ENCODE results near the gene ARPC2.
"Not testable (repeated sequence)": the region's sequence is repeated elsewhere in the genome, so short reads cannot be mapped to it uniquely, and the experiment has no call there.

The ARPC2 gene

GRCh38 chr2:218271487-218271797 is 54.5 kb downstream of the ARPC2 start:
- no peak for DNase-seq (ENCODE audit: low read depth)

- no peak for DNase-seq (ENCODE audit: low read depth)
Observed at GRCh38 chr2:218271865-218272530, 55.0 kb downstream of the ARPC2 start.

- DNase-seq (ENCODE audit: low read depth) = peak; percentile 65
Observed at GRCh38 chr2:218272531-218273212, 55.7 kb downstream of the ARPC2 start.

- not testable (repeated sequence) for DNase-seq (ENCODE audit: low read depth)
Observed at GRCh38 chr2:218273214-218273907, 56.4 kb downstream of the ARPC2 start.

GRCh38 chr2:218273908-218274249 is 56.9 kb downstream of the ARPC2 start:
- no peak for DNase-seq (ENCODE audit: low read depth)

- DNase-seq (ENCODE audit: low read depth) = no peak
Observed at GRCh38 chr2:218274586-218274985, 57.6 kb downstream of the ARPC2 start.

- no peak for DNase-seq (ENCODE audit: low read depth)
Observed at GRCh38 chr2:218275371-218276072, 58.5 kb downstream of the ARPC2 start.

- DNase-seq (ENCODE audit: low read depth) = no peak
Observed at GRCh38 chr2:218276986-218277755, 60.2 kb downstream of the ARPC2 start.

GRCh38 chr2:218277921-218278320 is 60.9 kb downstream of the ARPC2 start:
- no peak for DNase-seq (ENCODE audit: low read depth)

- no peak for DNase-seq (ENCODE audit: low read depth)
Observed at GRCh38 chr2:218278531-218279360, 61.8 kb downstream of the ARPC2 start.

GRCh38 chr2:218280260-218280870 is 63.4 kb downstream of the ARPC2 start:
- no peak for DNase-seq (ENCODE audit: low read depth)

GRCh38 chr2:218281449-218281848 is 64.5 kb downstream of the ARPC2 start:
- no peak for DNase-seq (ENCODE audit: low read depth)

GRCh38 chr2:218282173-218282991 is 65.4 kb downstream of the ARPC2 start:
- DNase-seq (ENCODE audit: low read depth) = no peak

GRCh38 chr2:218284106-218284811 is 67.3 kb downstream of the ARPC2 start:
- DNase-seq (ENCODE audit: low read depth) = peak; percentile 40

GRCh38 chr2:218285604-218286003 is 68.6 kb downstream of the ARPC2 start:
- DNase-seq (ENCODE audit: low read depth) = no peak

GRCh38 chr2:218286570-218287459 is 69.8 kb downstream of the ARPC2 start:
- peak; percentile 71 for DNase-seq (ENCODE audit: low read depth)

GRCh38 chr2:218289639-218290315 is 72.8 kb downstream of the ARPC2 start:
- no peak for DNase-seq (ENCODE audit: low read depth)

All from activated gamma-delta T cell treated with anti-CD3 and anti-CD28 coated beads, Interleukin-2, amount 50 U/mL, for 16 hours (primary cell).